CD14-positive monocyte (primary cell): Measurements from ENCODE around the gene FZD2. TPM values are rescaled to one million over a fixed set of nuclear protein-coding genes. Genes with fewer than 3 reads are reported as not detected.

ENCODE experiments used
- DNase-seq, 3 donors: peaks; one replicate each; pipeline ENCODE4 v3.0.0-alpha.2; 2011 to 2022
- H2AFZ ChIP-seq: 2 replicates; pipeline ENCODE4 v1.6.0; 2012; ENCODE audit warnings: mild to moderate bottlenecking, low read depth, low read length, inconsistent platforms; ENCODE audit not compliant: insufficient read depth, poor library complexity, severe bottlenecking
- H3K27ac ChIP-seq, 2 donors: 1 replicate in 1 of 2; 2 replicates in 1 of 2; pipeline ENCODE4 v1.5.1; 2012 to 2013; ENCODE audit warnings: low read length in 2 of 2, control low read depth in 1 of 2, inconsistent platforms in 1 of 2, low read depth in 1 of 2, mild to moderate bottlenecking in 1 of 2
- H3K27me3 ChIP-seq, 2 donors: one replicate each; pipeline versions ENCODE4 v1.6.0 to v1.6.1; 2011 to 2013; ENCODE audit warnings: low read length in 2 of 2; ENCODE audit not compliant: control insufficient read depth in 2 of 2, insufficient read depth in 2 of 2
- H3K36me3 ChIP-seq, 2 donors: replicated peaks in 1 of 2; 1 replicate in 1 of 2; 2 replicates in 1 of 2; pipeline versions ENCODE4 v1.5.1 to v1.6.1; 2012 to 2013; ENCODE audit warnings: low read length in 2 of 2, control low read depth in 1 of 2, inconsistent platforms in 1 of 2, mild to moderate bottlenecking in 1 of 2; ENCODE audit not compliant: insufficient read depth in 2 of 2, control insufficient read depth in 1 of 2
- H3K4me1 ChIP-seq, 2 donors: 1 replicate in 1 of 2; 2 replicates in 1 of 2; pipeline versions ENCODE4 v1.5.1 to v1.6.1; 2012 to 2013; ENCODE audit warnings: low read length in 2 of 2, control low read depth in 1 of 2, inconsistent platforms in 1 of 2, mild to moderate bottlenecking in 1 of 2, moderate library complexity in 1 of 2; ENCODE audit not compliant: insufficient read depth in 2 of 2, control insufficient read depth in 1 of 2
- H3K4me2 ChIP-seq: replicated peaks from 2 replicates; pipeline ENCODE3; 2012; ENCODE audit warnings: low read length, moderate library complexity, mild to moderate bottlenecking; ENCODE audit not compliant: poor library complexity, severe bottlenecking; ENCODE audit errors: extremely low read depth
- H3K4me3 ChIP-seq, 3 experiments: fragments of 200-600 bp in 1 of 3; sonication (generic) in 1 of 3; replicated peaks in 1 of 3; 1 replicate in 2 of 3; 2 replicates in 1 of 3; pipeline ENCODE4 v1.5.1; 2011 to 2013; ENCODE audit warnings: low read length in 3 of 3, mild to moderate bottlenecking in 3 of 3, control low read depth in 2 of 3, low read depth in 2 of 3, inconsistent platforms in 1 of 3, moderate library complexity in 1 of 3
- H3K79me2 ChIP-seq: 2 replicates; pipeline ENCODE4 v1.6.0; 2012; ENCODE audit warnings: mild to moderate bottlenecking, control low read depth, inconsistent platforms, low read length, moderate library complexity; ENCODE audit not compliant: insufficient read depth
- H3K9ac ChIP-seq: 2 replicates; pipeline ENCODE4 v1.6.0; 2017; ENCODE audit warnings: low read length, mild to moderate bottlenecking; ENCODE audit not compliant: insufficient read depth, poor library complexity, severe bottlenecking
- H3K9me3 ChIP-seq, 2 donors: replicated peaks in 1 of 2; 1 replicate in 1 of 2; 2 replicates in 1 of 2; pipeline versions ENCODE4 v1.5.1 to v1.6.1; 2012 to 2013; ENCODE audit warnings: low read length in 2 of 2, control low read depth in 1 of 2; ENCODE audit not compliant: control insufficient read depth in 1 of 2, insufficient read depth in 1 of 2
- H4K20me1 ChIP-seq: 2 replicates; pipeline ENCODE4 v1.6.0; 2012; ENCODE audit warnings: mild to moderate bottlenecking, low read length, control low read depth, moderate library complexity; ENCODE audit not compliant: insufficient read depth
- H3K27ac Mint-ChIP-seq, 7 donors: one replicate each; pipeline ENCODE4 v1.8.0; 2020; ENCODE audit warnings: mild to moderate bottlenecking in 7 of 7, mixed read lengths in 7 of 7, moderate library complexity in 6 of 7, inconsistent platforms in 2 of 7
- H3K27me3 Mint-ChIP-seq, 3 donors: one replicate each; pipeline ENCODE4 v1.8.0; 2021 to 2022; ENCODE audit warnings: low read depth in 3 of 3, mild to moderate bottlenecking in 3 of 3, mixed read lengths in 3 of 3, moderate library complexity in 3 of 3, inconsistent platforms in 1 of 3
- H3K36me3 Mint-ChIP-seq, 2 donors: one replicate each; pipeline ENCODE4 v1.8.0; 2020; ENCODE audit warnings: mixed read lengths in 2 of 2, inconsistent platforms in 1 of 2, mild to moderate bottlenecking in 1 of 2
- H3K4me1 Mint-ChIP-seq: one replicate; pipeline ENCODE4 v1.8.0; 2020; ENCODE audit warnings: mild to moderate bottlenecking, mixed read lengths
- H3K4me3 Mint-ChIP-seq, 2 donors: one replicate each; pipeline ENCODE4 v1.8.0; 2020; ENCODE audit warnings: mild to moderate bottlenecking in 2 of 2, mixed read lengths in 2 of 2, moderate library complexity in 1 of 2
- H3K9me3 Mint-ChIP-seq, 7 donors: one replicate each; pipeline ENCODE4 v1.8.0; 2020 to 2022; ENCODE audit warnings: mixed read lengths in 7 of 7, mild to moderate bottlenecking in 6 of 7, moderate library complexity in 6 of 7, inconsistent platforms in 2 of 7
- CTCF ChIP-seq: fragments of 200-600 bp; IDR thresholded peaks from one replicate; pipeline ENCODE4 v1.8.0; 2022; ENCODE audit warnings: antibody characterized with exemption, mild to moderate bottlenecking
- WGBS: methylation state at CpG from one replicate; pipeline ENCODE4 v1.1.5; 2013; ENCODE audit warnings: missing lambda C conversion rate; ENCODE audit not compliant: insufficient coverage; 5-methylcytosine and 5-hydroxymethylcytosine counted together
- intact Hi-C, 2 donors: fragments of 100-400 bp; cut with micrococcal nuclease; formaldehyde crosslinking; loops; one replicate each; pipeline versions ENCODE4 v1.15.0 to v1.15.1; 2023
- polyA plus RNA-seq, 3 donors: library from polyadenylated mRNA; depleted of rRNA in 1 of 3; unstranded in 2 of 3; stranded (reverse) in 1 of 3; fragments of 300-500 nt in 2 of 3; fragments of >200 nt in 1 of 3; fragmentation: Illumina TruSeq in 2 of 3; gene quantifications; 1 replicate in 2 of 3; 2 replicates in 1 of 3; pipeline ENCODE4 v1.2.3, GENCODE V29; 2012 to 2021

Gene FZD2
- polyA plus RNA-seq, 3 donors: 3.1 to 7.2 (median 6.2) TPM

- no peak overlapping the region for H3K27ac ChIP-seq
- H3K36me3 ChIP-seq: no peaks in the 10 kb centered on the region
- WGBS: 32% methylated on average over 17 of the region's 26 CpGs
- no peak for TF ChIP-seq CTCF
- H3K4me3 ChIP-seq: no peak overlapping the region
- no peaks in the 10 kb centered on the region for H3K79me2 ChIP-seq
- Mint-ChIP-seq H3K4me3 (peak overlapping the region; percentile 47 to 71), H3K4me1 (peaks cover 7% of the 10 kb centered on the region), H3K27me3 (peaks cover 3 to 32% (median 13%) of the 10 kb centered on the region in 3 donors), H3K36me3 (peaks cover 0 to 6% of the 10 kb centered on the region in 2 donors), H3K27ac (peak overlapping the region in 1 of 7 donors; percentile 57), H3K9me3 (peaks cover 16 to 27% (median 26%) of the 10 kb centered on the region in 7 donors)
- no peak overlapping the region for H3K9ac ChIP-seq
- no peak overlapping the region for H3K4me2 ChIP-seq
- peaks cover 6 to 12% of the 10 kb centered on the region in 2 donors for H3K27me3 ChIP-seq
- no peak for DNase-seq
- intact Hi-C loops: no loop called here
- peak overlapping the region; percentile 65 for H2AFZ ChIP-seq
- H4K20me1 ChIP-seq: no peaks in the 10 kb centered on the region
- peaks cover 0 to 5% of the 10 kb centered on the region in 2 donors for H3K4me1 ChIP-seq
- peaks cover 16 to 21% of the 10 kb centered on the region in 2 donors for H3K9me3 ChIP-seq
Measured at GRCh38 chr17:44568945-44569858, 11.9 kb downstream of the FZD2 start.

GRCh38 chr17:44572801-44573200, 15.5 kb downstream of the FZD2 start:
- peaks cover 7% of the 10 kb centered on the region for H3K4me1 Mint-ChIP-seq
- no peak overlapping the region for H3K4me3 ChIP-seq
- no peak for DNase-seq

More at GRCh38 chr17:44572801-44573200, 15.5 kb downstream of the FZD2 start:
- H3K9me3 ChIP-seq: peaks cover 3 to 6% of the 10 kb centered on the region in 2 donors
- peaks cover 0 to 20% (median 10%) of the 10 kb centered on the region in 3 donors for H3K27me3 Mint-ChIP-seq
- H3K27me3 ChIP-seq: peaks cover 6 to 12% of the 10 kb centered on the region in 2 donors
- no peaks in the 10 kb centered on the region for H4K20me1 ChIP-seq
- no peak overlapping the region for H3K9ac ChIP-seq
- H3K4me1 ChIP-seq: peaks cover 0 to 5% of the 10 kb centered on the region in 2 donors
- no peak for TF ChIP-seq CTCF
- intact Hi-C loops: no loop called here
- no peak overlapping the region for H3K4me2 ChIP-seq
- H3K36me3 Mint-ChIP-seq: peaks cover 0 to 3% of the 10 kb centered on the region in 2 donors
- H3K79me2 ChIP-seq: no peaks in the 10 kb centered on the region
- no peak overlapping the region for H3K27ac ChIP-seq
- H3K27ac Mint-ChIP-seq: no peak overlapping the region
- no CpG with 5 or more reads among the region's 2 CpGs for WGBS
- no peak overlapping the region for H2AFZ ChIP-seq
- no peak overlapping the region for H3K4me3 Mint-ChIP-seq
- peaks cover 4 to 10% (median 8%) of the 10 kb centered on the region in 7 donors for H3K9me3 Mint-ChIP-seq
- no peaks in the 10 kb centered on the region for H3K36me3 ChIP-seq
